Measurements from ENCODE around the gene STX1B.

- no peak for TF ChIP-seq EZH2 (IDR thresholded peaks at IDR 0.05; ENCODE audit: low read length)
- TF ChIP-seq CTCF (optimal IDR thresholded peaks at IDR 0.05 in 1 of 3, IDR thresholded peaks at IDR 0.05 in 1 of 3, conservative IDR thresholded peaks at IDR 0.05 in 1 of 3; ENCODE audit: extremely low read depth in 1 of 3, insufficient read depth in 2 of 3, low read length in 3 of 3), result no peak
Measured at GRCh38 chr16:31020536-31020935, 10.1 kb upstream of the STX1B start.
